OCI-LY1 (cell line): ENCODE data around the gene ASRGL1.

Experiments
- EZH2 ChIP-seq: fragments of 200-600 bp; sonication (generic), shearing (Covaris generic); IDR thresholded peaks from 2 replicates; pipeline ENCODE4 v1.8.0; 2017; ENCODE audit warnings: borderline replicate concordance, mixed run types, mild to moderate bottlenecking, antibody characterized with exemption, low read length, moderate library complexity, mixed read lengths
- TF ChIP-seq, protein P1 (sequence below): fragments of 200-600 bp; sonication (generic), shearing (Covaris generic); IDR thresholded peaks from 2 replicates; pipeline ENCODE4 v1.5.1; 2017; ENCODE audit warnings: mild to moderate bottlenecking, antibody characterized with exemption, low read length, moderate library complexity, mixed read lengths

DNA sequence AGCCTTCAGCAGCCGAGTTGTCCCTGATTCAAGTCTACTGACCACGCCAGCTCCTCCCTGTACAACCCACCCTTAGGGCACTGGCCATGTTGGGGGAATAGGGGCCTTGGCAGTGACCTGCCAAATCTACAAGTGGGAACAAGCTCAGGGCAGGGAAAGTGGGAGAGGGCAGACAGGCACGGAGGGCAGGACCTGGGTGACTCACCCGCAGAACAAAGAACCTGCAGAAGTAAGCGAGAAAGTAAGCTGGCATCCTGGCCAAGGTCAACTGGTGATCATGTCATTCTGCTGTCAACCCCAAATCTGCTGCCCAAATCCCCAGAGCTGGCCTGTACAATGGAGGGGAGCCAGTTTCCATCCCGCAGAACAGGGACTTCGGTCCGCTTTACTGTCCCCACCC, 73.7 kb downstream of the ASRGL1 start:
- TF ChIP-seq, protein P1, sequence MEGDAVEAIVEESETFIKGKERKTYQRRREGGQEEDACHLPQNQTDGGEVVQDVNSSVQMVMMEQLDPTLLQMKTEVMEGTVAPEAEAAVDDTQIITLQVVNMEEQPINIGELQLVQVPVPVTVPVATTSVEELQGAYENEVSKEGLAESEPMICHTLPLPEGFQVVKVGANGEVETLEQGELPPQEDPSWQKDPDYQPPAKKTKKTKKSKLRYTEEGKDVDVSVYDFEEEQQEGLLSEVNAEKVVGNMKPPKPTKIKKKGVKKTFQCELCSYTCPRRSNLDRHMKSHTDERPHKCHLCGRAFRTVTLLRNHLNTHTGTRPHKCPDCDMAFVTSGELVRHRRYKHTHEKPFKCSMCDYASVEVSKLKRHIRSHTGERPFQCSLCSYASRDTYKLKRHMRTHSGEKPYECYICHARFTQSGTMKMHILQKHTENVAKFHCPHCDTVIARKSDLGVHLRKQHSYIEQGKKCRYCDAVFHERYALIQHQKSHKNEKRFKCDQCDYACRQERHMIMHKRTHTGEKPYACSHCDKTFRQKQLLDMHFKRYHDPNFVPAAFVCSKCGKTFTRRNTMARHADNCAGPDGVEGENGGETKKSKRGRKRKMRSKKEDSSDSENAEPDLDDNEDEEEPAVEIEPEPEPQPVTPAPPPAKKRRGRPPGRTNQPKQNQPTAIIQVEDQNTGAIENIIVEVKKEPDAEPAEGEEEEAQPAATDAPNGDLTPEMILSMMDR: no peak
- no peak for TF ChIP-seq EZH2
